ENCODE results near the gene DPF1. TPM values are rescaled to one million over a fixed set of nuclear protein-coding genes. Genes with fewer than 3 reads are reported as not detected.
"Not testable (repeated sequence)": the region's sequence is repeated elsewhere in the genome, so short reads cannot be mapped to it uniquely, and the experiment has no call there.

Gene DPF1
- total RNA-seq, 1 experiment from 2014 or later: 7.5 TPM

GRCh38 chr19:38230506-38231133, 6.6 kb upstream of the DPF1 start:
- ATAC-seq; H3K27ac ChIP-seq (ENCODE audit: low read length); H3K4me3 ChIP-seq (ENCODE audit: low read depth in 2 of 2, low read length in 2 of 2); DNase-seq (ENCODE audit: low read depth, low spot score); in situ Hi-C loops (cut with HindIII; ENCODE audit: low pct_unique_long_range_greater_than_20kb, low sequenced_read_pairs); H3K27me3 ChIP-seq (ENCODE audit: control insufficient read depth, insufficient read depth, low read length); H3K9me3 ChIP-seq (ENCODE audit: control insufficient read depth, insufficient read depth, low read depth, low read length); intact Hi-C loops (cut with micrococcal nuclease; ENCODE audit: unreplicated experiment); H3K36me3 ChIP-seq (ENCODE audit: control insufficient read depth, insufficient read depth, low read length); BruUV-seq (replicated peaks): not testable (repeated sequence)
- CTCF ChIA-PET: interaction anchor here (0.7 kb wide), 1 partner anchor 157 kb away, joined by 6 read pairs; no protein-coding TSS in a partner anchor
- peaks cover 13% of the 10 kb centered on the region for H3K4me1 ChIP-seq (ENCODE audit: control insufficient read depth, insufficient read depth, low read length)
- POLR2A ChIA-PET: interaction anchor here (0.7 kb wide), 1 partner anchor 1442 kb away, joined by 6 read pairs; no protein-coding TSS in a partner anchor
- 0 out of 2 replicates have a peak, but pooled peaks have one; percentile 4 for TF ChIP-seq CTCF (IDR thresholded peaks at IDR 0.05)

DNA sequence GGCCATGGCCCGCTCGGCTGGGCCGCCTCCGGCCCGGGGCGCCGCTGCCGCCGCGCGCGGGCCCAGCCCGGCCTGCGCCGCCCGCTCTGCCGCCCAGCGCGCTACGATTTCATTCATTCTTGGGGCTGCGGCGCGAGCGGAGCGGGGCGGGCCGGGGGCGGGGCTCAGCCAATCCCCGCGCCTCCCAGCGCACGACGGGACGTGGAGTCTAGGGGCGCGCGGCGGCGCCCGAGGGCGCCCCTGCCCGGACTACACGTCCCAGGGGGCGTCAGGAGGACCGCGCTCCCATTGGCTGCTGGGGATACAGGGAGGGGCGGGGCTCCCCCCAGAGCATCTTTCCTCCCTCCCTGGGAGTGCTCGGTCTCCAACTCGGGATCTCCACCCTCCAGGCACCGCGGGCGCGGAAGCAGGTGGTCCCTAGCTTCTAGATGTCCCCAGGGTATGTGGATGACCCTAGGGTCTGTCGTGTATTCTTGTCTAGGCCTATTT, 5.6 kb upstream of the DPF1 start:
- Histone ChIP-seq H3K27me3 (ENCODE audit: control insufficient read depth, insufficient read depth, low read length) (peaks cover 2% of the 10 kb centered on the region; the same call in 1 of the 2 replicates), H3K4me1 (ENCODE audit: control insufficient read depth, insufficient read depth, low read length) (peaks cover 16% of the 10 kb centered on the region), H3K27ac (ENCODE audit: low read length) (no peak overlapping the region), H3K36me3 (ENCODE audit: control insufficient read depth, insufficient read depth, low read length) (no peaks in the 10 kb centered on the region), H3K9me3 (ENCODE audit: control insufficient read depth, insufficient read depth, low read depth, low read length) (no peaks in the 10 kb centered on the region), H3K4me3 (ENCODE audit: low read depth in 2 of 2, low read length in 2 of 2) (peak overlapping the region; percentile 48 to 57)
- POLR2A ChIA-PET: no interaction called here
- TF ChIP-seq REST (IDR thresholded peaks at IDR 0.05; ENCODE audit: insufficient read depth in 1 of 2, low read depth in 2 of 2, low read length in 1 of 2) (no peak), TCF7L2 (IDR thresholded peaks at IDR 0.05; ENCODE audit: low read depth, low read length) (no peak), SIN3A (IDR thresholded peaks at IDR 0.05; ENCODE audit: borderline replicate concordance, insufficient read depth, low read depth, low read length) (no peak), CTCF (IDR thresholded peaks at IDR 0.05) (no peak), POLR2AphosphoS5 (IDR thresholded peaks at IDR 0.05; ENCODE audit: low read depth, low read length) (no peak)
- DNase-seq (ENCODE audit: low read depth, low spot score): no peak
- peak; percentile 92 for ATAC-seq
- intact Hi-C loops (cut with micrococcal nuclease; ENCODE audit: unreplicated experiment) (loop anchor here (10.0 kb wide), 1 partner anchor 325 kb away; the partner anchor contains the start of genes SIPA1L3 and WDR87), in situ Hi-C loops (cut with HindIII; ENCODE audit: low pct_unique_long_range_greater_than_20kb, low sequenced_read_pairs) (no loop called here)
- BruUV-seq (replicated peaks): no TSS peak
- CTCF ChIA-PET: no interaction called here

All from Panc1 (cell line).